HCT116 (cell line): ENCODE results near the gene NLRC4. TPM values are rescaled to one million over a fixed set of nuclear protein-coding genes. Genes with fewer than 3 reads are reported as not detected.

Experiments used
- ATAC-seq: fragments of 200-7000 bp; cut with Tn5 transposase; 2 replicates; pipeline ENCODE4 v1.9.1; 2020; ENCODE audit warnings: mild to moderate bottlenecking, moderate library complexity
- BruUV-seq: library from RNA; stranded (reverse); fragments of 400-500 nt; replicated peaks from 2 replicates; lab custom pipeline; 2021; lab: Mats Ljungman, UMichigan
- CTCF ChIA-PET: fragments of 300-600 bp; sonication (Branson Sonifier 250); formaldehyde crosslinking; loops from one replicate; lab custom pipeline; 2021; ENCODE audit warnings: antibody characterized with exemption; lab: Charles Lee
- POLR2A ChIA-PET: fragments of 300-600, 350-600 bp; sonication (Branson Sonifier 250); formaldehyde crosslinking; loops from one replicate; lab custom pipeline; 2021; ENCODE audit warnings: antibody characterized with exemption; lab: Charles Lee
- RAD21 ChIA-PET, 2 experiments: fragments of 300-600 bp; sonication (Branson Sonifier 250); formaldehyde crosslinking; loops; one replicate each; lab custom pipeline; 2023; ENCODE audit warnings: low total read pairs in 2 of 2; ENCODE audit not compliant: uncharacterized antibody in 2 of 2, unreplicated experiment in 2 of 2, low non-redundant PET in 1 of 2; lab: Charles Lee
- DNase-seq: peaks from one replicate; pipeline ENCODE4 v3.0.0-alpha.2; 2010; ENCODE audit warnings: low read depth, low spot score
- H2AFZ ChIP-seq: fragments of 200-600 bp; shearing (Covaris generic), sonication (generic); 2 replicates; pipeline ENCODE4 v1.6.1; 2017; ENCODE audit warnings: low read depth, mixed run types, mixed read lengths, antibody characterized with exemption, low read length; ENCODE audit not compliant: poor library complexity, severe bottlenecking
- H3K27ac ChIP-seq: 2 replicates; pipeline ENCODE4 v1.5.1; 2012; ENCODE audit warnings: low read depth, low read length
- H3K27me3 ChIP-seq: fragments of 200-600 bp; sonication (generic); 2 replicates; pipeline ENCODE4 v1.6.1; 2016; ENCODE audit warnings: mixed run types, low read length, mixed read lengths; ENCODE audit not compliant: insufficient read depth
- H3K36me3 ChIP-seq, 2 experiments: fragments of 200-500 bp in 1 of 2; fragments of 200-600 bp in 1 of 2; sonication (Bioruptor generic) in 1 of 2; sonication (generic) in 1 of 2; 2 replicates each; pipeline versions ENCODE4 v1.5.1 to v1.6.1; 2014 to 2016; ENCODE audit warnings: low read length in 2 of 2, inconsistent platforms in 1 of 2, mixed read lengths in 1 of 2, mixed run types in 1 of 2; ENCODE audit not compliant: insufficient read depth in 2 of 2, control insufficient read depth in 1 of 2
- H3K4me1 ChIP-seq, 2 experiments: fragments of 200-600 bp in 1 of 2; sonication (generic) in 1 of 2; 2 replicates each; pipeline versions ENCODE4 v1.5.1 to v1.6.1; 2012 to 2017; ENCODE audit warnings: low read length in 2 of 2, inconsistent platforms in 1 of 2, mild to moderate bottlenecking in 1 of 2, mixed read lengths in 1 of 2, mixed run types in 1 of 2, moderate library complexity in 1 of 2; ENCODE audit not compliant: insufficient read depth in 2 of 2, control insufficient read depth in 1 of 2
- H3K4me2 ChIP-seq: fragments of 200-600 bp; sonication (generic); 2 replicates; pipeline ENCODE4 v1.6.1; 2017; ENCODE audit warnings: mixed run types, low read length, mixed read lengths
- H3K4me3 ChIP-seq, 2 experiments: fragments of 200-600 bp in 1 of 2; sonication (generic) in 1 of 2; replicated peaks in 1 of 2; 2 replicates each; pipeline ENCODE4 v1.5.1; 2011 to 2016; ENCODE audit warnings: low read length in 2 of 2, control low read depth in 1 of 2, low read depth in 1 of 2, mild to moderate bottlenecking in 1 of 2, mixed read lengths in 1 of 2, mixed run types in 1 of 2
- H3K79me2 ChIP-seq: fragments of 200-600 bp; sonication (generic); 2 replicates; pipeline ENCODE4 v1.6.1; 2017; ENCODE audit warnings: mild to moderate bottlenecking, mixed run types, low read length, moderate library complexity, mixed read lengths; ENCODE audit not compliant: insufficient read depth
- H3K9ac ChIP-seq: fragments of 200-600 bp; sonication (generic); 2 replicates; pipeline ENCODE4 v1.6.1; 2016; ENCODE audit warnings: low read length, mixed read lengths
- H3K9me2 ChIP-seq: fragments of 200-600 bp; sonication (generic), shearing (Covaris generic); 2 replicates; pipeline ENCODE4 v1.6.1; 2017; ENCODE audit warnings: mixed run types, mild to moderate bottlenecking, moderate library complexity; ENCODE audit not compliant: insufficient read depth
- H3K9me3 ChIP-seq, 2 experiments: fragments of 200-500 bp in 1 of 2; fragments of 200-600 bp in 1 of 2; sonication (Bioruptor generic) in 1 of 2; sonication (generic) in 1 of 2; 2 replicates each; pipeline ENCODE4 v1.6.1; 2014 to 2017; ENCODE audit warnings: low read length in 2 of 2, mixed read lengths in 2 of 2, inconsistent platforms in 1 of 2, low read depth in 1 of 2, mild to moderate bottlenecking in 1 of 2, mixed run types in 1 of 2, moderate library complexity in 1 of 2; ENCODE audit not compliant: control insufficient read depth in 1 of 2, insufficient read depth in 1 of 2
- H4K20me1 ChIP-seq: fragments of 200-600 bp; sonication (generic), shearing (Covaris generic); 2 replicates; pipeline ENCODE4 v1.6.1; 2017; ENCODE audit warnings: mixed run types, mild to moderate bottlenecking, moderate library complexity; ENCODE audit not compliant: insufficient read depth
- ATF3 ChIP-seq: IDR thresholded peaks from 2 replicates; pipeline ENCODE4 v1.6.1; 2012
- CTCF ChIP-seq, 3 experiments: fragments of 200-600 bp in 1 of 3; sonication (generic) in 1 of 3; IDR thresholded peaks in 2 of 3; conservative IDR thresholded peaks in 1 of 3; 2 replicates each; pipeline ENCODE4 v1.5.1; 2012 to 2017; ENCODE audit warnings: low read depth in 2 of 3, low read length in 2 of 3, antibody characterized with exemption in 1 of 3, borderline replicate concordance in 1 of 3, control low read depth in 1 of 3, mild to moderate bottlenecking in 1 of 3, mixed read lengths in 1 of 3, mixed run types in 1 of 3, moderate library complexity in 1 of 3; ENCODE audit not compliant: insufficient read depth in 1 of 3
- MAX ChIP-seq: IDR thresholded peaks from 2 replicates; pipeline ENCODE4 v1.6.1; 2012
- POLR2AphosphoS5 ChIP-seq: IDR thresholded peaks from 2 replicates; pipeline ENCODE4 v1.6.1; 2011; ENCODE audit warnings: mild to moderate bottlenecking, low read depth, low read length, moderate library complexity
- REST ChIP-seq: IDR thresholded peaks from 2 replicates; pipeline ENCODE4 v1.6.1; 2012; ENCODE audit warnings: low read depth
- SIN3A ChIP-seq: IDR thresholded peaks from 2 replicates; pipeline ENCODE4 v1.6.1; 2012; ENCODE audit warnings: low read depth
- intact Hi-C: fragments of 100-400 bp; cut with micrococcal nuclease; formaldehyde crosslinking; loops from 2 replicates; pipeline ENCODE4 v1.10.0; 2022
- total RNA-seq: library from RNA; stranded (reverse); gene quantifications from one replicate; pipeline ENCODE4 v1.2.1, GENCODE V29; 2021; ENCODE audit not compliant: unreplicated experiment

NLRC4 gene
- total RNA-seq, 1 experiment from 2014 or later = not detected

- no peak overlapping the region for H3K4me2 ChIP-seq
- H3K4me3 ChIP-seq = no peak overlapping the region
- no peaks in the 10 kb centered on the region for H4K20me1 ChIP-seq
- no peak overlapping the region for H3K27ac ChIP-seq
- no peaks in the 10 kb centered on the region; a peak in 1 of 4 replicates for H3K36me3 ChIP-seq
- no peaks in the 10 kb centered on the region for H3K9me3 ChIP-seq
- no peak overlapping the region for H2AFZ ChIP-seq
- no peak overlapping the region for H3K9ac ChIP-seq
- ATAC-seq (no peak), DNase-seq (no peak)
- ChIA-PET RAD21 (no interaction called here), POLR2A (no interaction called here), CTCF (no interaction called here)
- TF ChIP-seq POLR2AphosphoS5 = no peak
- no peak for TF ChIP-seq ATF3
- no peak for TF ChIP-seq MAX
- no peak for TF ChIP-seq CTCF (IDR thresholded peaks at IDR 0.05 in 2 of 3, conservative IDR thresholded peaks at IDR 0.05 in 1 of 3; ENCODE audit: borderline replicate concordance in 1 of 3, insufficient read depth in 1 of 3, low read depth in 2 of 3, low read length in 2 of 3)
- TF ChIP-seq SIN3A = no peak
- no peak for TF ChIP-seq REST
- H3K79me2 ChIP-seq = peaks cover 15% of the 10 kb centered on the region
- intact Hi-C loops = no loop called here
- H3K9me2 ChIP-seq = no peaks in the 10 kb centered on the region
- H3K4me1 ChIP-seq = peaks cover 4 to 11% of the 10 kb centered on the region in 2 experiments; a peak in 3 of 4 replicates
- no peaks in the 10 kb centered on the region for H3K27me3 ChIP-seq
- BruUV-seq = no TSS peak
These were observed 9.6 kb upstream of the NLRC4 start for GRCh38 chr2:32274289-32274688.
